ENCODE measurements around the gene HPGD. TPM values are rescaled to one million over a fixed set of nuclear protein-coding genes. Genes with fewer than 3 reads are reported as not detected.

Gene HPGD
- total RNA-seq, 2 experiments from 2014 or later, result 9.3 to 10.4 TPM

DNA sequence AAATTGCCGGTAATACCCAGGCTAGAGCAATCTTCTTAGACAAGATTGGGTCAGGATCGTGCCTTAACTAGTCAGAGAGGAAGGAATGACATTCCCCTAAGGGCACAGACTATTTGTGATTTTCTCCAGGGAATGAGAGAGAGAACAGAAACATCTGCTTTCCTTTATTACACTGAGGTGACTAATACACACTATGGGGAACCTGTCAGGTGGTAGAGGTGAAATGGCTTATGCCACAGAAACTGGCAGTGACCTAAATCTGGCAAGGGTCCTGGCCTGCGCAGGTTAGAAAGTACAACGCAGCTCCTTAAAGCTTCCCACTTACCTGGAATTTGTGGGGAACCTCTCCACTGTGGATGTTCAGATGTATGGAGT is 16.6 kb upstream of the HPGD start:
- TF ChIP-seq, protein P1, sequence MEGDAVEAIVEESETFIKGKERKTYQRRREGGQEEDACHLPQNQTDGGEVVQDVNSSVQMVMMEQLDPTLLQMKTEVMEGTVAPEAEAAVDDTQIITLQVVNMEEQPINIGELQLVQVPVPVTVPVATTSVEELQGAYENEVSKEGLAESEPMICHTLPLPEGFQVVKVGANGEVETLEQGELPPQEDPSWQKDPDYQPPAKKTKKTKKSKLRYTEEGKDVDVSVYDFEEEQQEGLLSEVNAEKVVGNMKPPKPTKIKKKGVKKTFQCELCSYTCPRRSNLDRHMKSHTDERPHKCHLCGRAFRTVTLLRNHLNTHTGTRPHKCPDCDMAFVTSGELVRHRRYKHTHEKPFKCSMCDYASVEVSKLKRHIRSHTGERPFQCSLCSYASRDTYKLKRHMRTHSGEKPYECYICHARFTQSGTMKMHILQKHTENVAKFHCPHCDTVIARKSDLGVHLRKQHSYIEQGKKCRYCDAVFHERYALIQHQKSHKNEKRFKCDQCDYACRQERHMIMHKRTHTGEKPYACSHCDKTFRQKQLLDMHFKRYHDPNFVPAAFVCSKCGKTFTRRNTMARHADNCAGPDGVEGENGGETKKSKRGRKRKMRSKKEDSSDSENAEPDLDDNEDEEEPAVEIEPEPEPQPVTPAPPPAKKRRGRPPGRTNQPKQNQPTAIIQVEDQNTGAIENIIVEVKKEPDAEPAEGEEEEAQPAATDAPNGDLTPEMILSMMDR (IDR thresholded peaks at IDR 0.05), result no peak
- H3K4me1 Mint-ChIP-seq (ENCODE audit: low read depth), result no peaks in the 10 kb centered on the region
- DNase-seq, result no peak
- H3K36me3 Mint-ChIP-seq (ENCODE audit: low read depth), result no peaks in the 10 kb centered on the region
- Histone ChIP-seq H3K4me3 (ENCODE audit: low read length) (no peak overlapping the region), H3K36me3 (ENCODE audit: insufficient read depth, low read length) (no peaks in the 10 kb centered on the region), H3K9me3 (ENCODE audit: control insufficient read depth in 1 of 2, insufficient read depth in 1 of 2, low read length in 2 of 2) (no peaks in the 10 kb centered on the region), H3K27me3 (ENCODE audit: control insufficient read depth in 1 of 2, insufficient read depth in 2 of 2, low read length in 2 of 2) (no peaks in the 10 kb centered on the region), H3K4me1 (ENCODE audit: insufficient read depth, low read length) (no peaks in the 10 kb centered on the region), H3K27ac (ENCODE audit: low read depth in 1 of 2, low read length in 2 of 2) (no peak overlapping the region)
- ChIA-PET CTCF (no interaction called here), POLR2A (no interaction called here)
- H3K27me3 Mint-ChIP-seq, result no peaks in the 10 kb centered on the region
- intact Hi-C loops (cut with DNase I, micrococcal nuclease), result no loop called here
- ATAC-seq (ENCODE audit: poor library complexity), result no peak
- H3K9me3 Mint-ChIP-seq, result peaks cover 2% of the 10 kb centered on the region
- no peak overlapping the region for H3K4me3 Mint-ChIP-seq
- no peak overlapping the region for H3K27ac Mint-ChIP-seq

DNA sequence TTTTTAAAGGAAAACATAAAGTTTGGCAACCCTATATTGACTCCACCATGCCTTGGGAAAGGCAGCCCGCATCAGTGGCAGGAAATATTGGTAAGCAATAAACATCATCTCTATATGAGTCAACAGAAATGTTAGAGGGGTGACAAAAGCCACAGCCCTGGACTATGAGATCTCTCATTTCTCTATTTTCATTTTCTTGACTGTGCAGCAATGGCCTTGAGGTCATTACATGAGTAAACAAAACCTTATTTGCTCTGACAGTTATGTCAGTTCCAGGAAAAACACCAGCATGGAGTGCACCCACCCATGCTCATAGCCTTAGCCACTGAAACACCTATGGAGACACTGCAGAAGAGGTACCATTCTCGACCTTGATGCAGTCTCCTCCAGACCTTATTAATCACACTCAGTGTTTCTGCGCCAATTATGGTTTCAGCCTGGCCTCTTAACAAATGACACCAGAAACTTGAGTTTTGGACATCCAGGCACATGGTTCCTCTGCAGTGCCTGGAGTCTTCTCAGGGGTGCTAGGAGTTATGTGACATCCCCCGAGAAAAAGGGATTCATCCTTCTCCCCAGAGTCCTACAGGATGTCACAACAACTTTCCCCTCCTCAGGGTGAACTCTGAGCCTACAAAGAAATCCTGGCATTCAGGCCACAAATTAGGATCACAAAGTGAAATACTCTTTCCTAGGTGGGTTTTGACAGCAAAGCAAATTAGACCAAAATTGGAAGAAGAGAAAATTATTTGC is 16.0 kb upstream of the HPGD start:
- H3K27ac Mint-ChIP-seq, result no peak overlapping the region
- POLR2A ChIA-PET, result no interaction called here

DNA sequence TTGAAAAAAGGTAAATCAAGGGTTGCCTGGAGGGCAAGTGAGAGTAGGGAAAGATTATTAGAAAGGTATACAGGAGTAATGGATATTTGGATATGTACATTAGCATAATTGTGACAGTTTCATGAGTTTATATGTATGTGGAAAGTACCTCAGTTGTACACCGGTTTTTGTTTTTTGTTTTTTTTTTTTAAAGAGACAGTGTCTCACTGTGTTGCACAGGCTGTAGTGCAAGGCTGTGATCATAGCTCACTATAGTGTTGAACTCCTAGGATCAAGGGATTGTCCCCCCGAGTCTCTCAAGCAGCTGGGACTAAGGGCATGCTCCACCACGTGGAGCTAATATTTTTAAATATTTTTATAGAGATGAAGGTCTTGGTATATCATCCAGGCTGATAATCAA is 15.3 kb upstream of the HPGD start:
- POLR2A ChIA-PET, result no interaction called here
- Mint-ChIP-seq H3K36me3 (ENCODE audit: low read depth) (no peaks in the 10 kb centered on the region), H3K27ac (no peak overlapping the region), H3K4me1 (ENCODE audit: low read depth) (no peaks in the 10 kb centered on the region), H3K9me3 (no peaks in the 10 kb centered on the region), H3K4me3 (no peak overlapping the region), H3K27me3 (no peaks in the 10 kb centered on the region)
- Histone ChIP-seq H3K9me3 (ENCODE audit: control insufficient read depth in 1 of 2, insufficient read depth in 1 of 2, low read length in 2 of 2) (no peaks in the 10 kb centered on the region), H3K36me3 (ENCODE audit: insufficient read depth, low read length) (no peaks in the 10 kb centered on the region), H3K4me3 (ENCODE audit: low read length) (no peak overlapping the region), H3K4me1 (ENCODE audit: insufficient read depth, low read length) (no peaks in the 10 kb centered on the region), H3K27me3 (ENCODE audit: control insufficient read depth in 1 of 2, insufficient read depth in 2 of 2, low read length in 2 of 2) (no peaks in the 10 kb centered on the region), H3K27ac (ENCODE audit: low read depth in 1 of 2, low read length in 2 of 2) (no peak overlapping the region)
- TF ChIP-seq, protein P1 (IDR thresholded peaks at IDR 0.05), result no peak
- intact Hi-C loops (cut with DNase I, micrococcal nuclease), result no loop called here
- ATAC-seq (ENCODE audit: poor library complexity) (no peak), DNase-seq (no peak)
- CTCF ChIA-PET, result no interaction called here

More for the DNA sequence above, 16.0 kb upstream of the HPGD start:
- no peak overlapping the region for H3K4me3 ChIP-seq (ENCODE audit: low read length)
- ATAC-seq (ENCODE audit: poor library complexity) (no peak), DNase-seq (peak in 1 of 14 experiments; percentile 2)
- no peaks in the 10 kb centered on the region for H3K27me3 Mint-ChIP-seq
- no peaks in the 10 kb centered on the region for H3K9me3 ChIP-seq (ENCODE audit: control insufficient read depth in 1 of 2, insufficient read depth in 1 of 2, low read length in 2 of 2)
- no peaks in the 10 kb centered on the region for H3K36me3 Mint-ChIP-seq (ENCODE audit: low read depth)
- no peaks in the 10 kb centered on the region for H3K9me3 Mint-ChIP-seq
- H3K4me3 Mint-ChIP-seq, result no peak overlapping the region
- H3K27me3 ChIP-seq (ENCODE audit: control insufficient read depth in 1 of 2, insufficient read depth in 2 of 2, low read length in 2 of 2), result no peaks in the 10 kb centered on the region
- no peaks in the 10 kb centered on the region for H3K4me1 ChIP-seq (ENCODE audit: insufficient read depth, low read length)
- CTCF ChIA-PET, result no interaction called here
- intact Hi-C loops (cut with DNase I, micrococcal nuclease), result no loop called here
- TF ChIP-seq, protein P1 (IDR thresholded peaks at IDR 0.05), result no peak
- H3K36me3 ChIP-seq (ENCODE audit: insufficient read depth, low read length), result no peaks in the 10 kb centered on the region
- H3K27ac ChIP-seq (ENCODE audit: low read depth in 1 of 2, low read length in 2 of 2), result no peak overlapping the region
- H3K4me1 Mint-ChIP-seq (ENCODE audit: low read depth), result no peaks in the 10 kb centered on the region
